HEK293T (cell line): ENCODE results near the gene CDH13.

Experiments
- ARNT ChIP-seq: fragments of 450-650 bp; IDR thresholded peaks from 2 replicates; pipeline ENCODE4 v1.6.1; 2017; ENCODE audit warnings: mild to moderate bottlenecking
- BHLHE40 ChIP-seq: fragments of 450-650 bp; IDR thresholded peaks from 2 replicates; pipeline ENCODE4 v1.6.1; 2016; ENCODE audit warnings: mild to moderate bottlenecking, moderate library complexity, borderline replicate concordance
- ELF4 ChIP-seq: fragments of 450-650 bp; IDR thresholded peaks from 2 replicates; pipeline ENCODE4 v1.6.1; 2017; ENCODE audit warnings: antibody characterized with exemption
- FOXA1 ChIP-seq: fragments of 450-650 bp; IDR thresholded peaks from 2 replicates; pipeline ENCODE4 v1.6.1; 2016; ENCODE audit warnings: mild to moderate bottlenecking
- FOXK2 ChIP-seq: fragments of 450-650 bp; IDR thresholded peaks from 2 replicates; pipeline ENCODE4 v1.6.1; 2016; ENCODE audit warnings: mild to moderate bottlenecking
- FOXM1 ChIP-seq: fragments of 450-650 bp; IDR thresholded peaks from 2 replicates; pipeline ENCODE4 v1.6.1; 2017; ENCODE audit warnings: mild to moderate bottlenecking, borderline replicate concordance
- L3MBTL2 ChIP-seq: fragments of 450-650 bp; conservative IDR thresholded peaks from 2 replicates; pipeline ENCODE4 v1.6.1; 2016; ENCODE audit warnings: mild to moderate bottlenecking
- LEF1 ChIP-seq: fragments of 450-650 bp; IDR thresholded peaks from 2 replicates; pipeline ENCODE4 v1.6.1; 2017; ENCODE audit warnings: mild to moderate bottlenecking, borderline replicate concordance
- NFRKB ChIP-seq: fragments of 450-650 bp; IDR thresholded peaks from 2 replicates; pipeline ENCODE4 v1.6.1; 2016; ENCODE audit warnings: mild to moderate bottlenecking, moderate library complexity
- SP1 ChIP-seq: fragments of 450-650 bp; IDR thresholded peaks from 2 replicates; pipeline ENCODE4 v1.6.1; 2017
- SUZ12 ChIP-seq: fragments of 450-650 bp; IDR thresholded peaks from 2 replicates; pipeline ENCODE4 v1.6.1; 2016; ENCODE audit warnings: mild to moderate bottlenecking
- ZNF384 ChIP-seq: fragments of 450-650 bp; IDR thresholded peaks from 2 replicates; pipeline ENCODE4 v1.6.1; 2016
- TF ChIP-seq, protein P1 (sequence below): fragments of 450-650 bp; IDR thresholded peaks from 2 replicates; pipeline ENCODE4 v1.6.1; 2016

DNA sequence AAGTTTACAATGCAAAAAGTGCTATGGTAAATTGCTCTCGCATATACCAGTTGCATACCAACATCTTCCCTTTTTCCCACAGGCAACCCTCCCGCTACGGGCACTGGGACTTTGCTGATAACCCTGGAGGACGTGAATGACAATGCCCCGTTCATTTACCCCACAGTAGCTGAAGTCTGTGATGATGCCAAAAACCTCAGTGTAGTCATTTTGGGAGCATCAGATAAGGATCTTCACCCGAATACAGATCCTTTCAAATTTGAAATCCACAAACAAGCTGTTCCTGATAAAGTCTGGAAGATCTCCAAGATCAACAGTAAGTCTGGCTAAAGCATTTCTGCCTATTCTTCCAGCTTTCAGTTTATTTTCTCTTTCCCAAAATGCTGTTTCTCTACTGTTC lies 1153.1 kb downstream of the CDH13 start:
- TF ChIP-seq SUZ12 (no peak), SP1 (no peak), FOXM1 (no peak), ARNT (no peak), BHLHE40 (no peak), FOXK2 (no peak), FOXA1 (no peak), ZNF384 (no peak), L3MBTL2 (no peak), LEF1 (no peak), ELF4 (no peak), NFRKB (no peak)
- TF ChIP-seq, protein P1, sequence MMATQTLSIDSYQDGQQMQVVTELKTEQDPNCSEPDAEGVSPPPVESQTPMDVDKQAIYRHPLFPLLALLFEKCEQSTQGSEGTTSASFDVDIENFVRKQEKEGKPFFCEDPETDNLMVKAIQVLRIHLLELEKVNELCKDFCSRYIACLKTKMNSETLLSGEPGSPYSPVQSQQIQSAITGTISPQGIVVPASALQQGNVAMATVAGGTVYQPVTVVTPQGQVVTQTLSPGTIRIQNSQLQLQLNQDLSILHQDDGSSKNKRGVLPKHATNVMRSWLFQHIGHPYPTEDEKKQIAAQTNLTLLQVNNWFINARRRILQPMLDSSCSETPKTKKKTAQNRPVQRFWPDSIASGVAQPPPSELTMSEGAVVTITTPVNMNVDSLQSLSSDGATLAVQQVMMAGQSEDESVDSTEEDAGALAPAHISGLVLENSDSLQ = no peak
